SHP77 (cell line): ENCODE data around the gene PIEZO2.

Experiments used
- DNase-seq, 2 experiments: peaks; one replicate each; lab custom pipeline; 2025; lab: John Stamatoyannopoulos, UW

The PIEZO2 gene

GRCh38 chr18:11112286-11112685 is 37.1 kb downstream of the PIEZO2 start:
- DNase-seq = no peak

- no peak for DNase-seq
These were observed 38.9 kb downstream of the PIEZO2 start for GRCh38 chr18:11110509-11110908.

GRCh38 chr18:11108947-11109346 is 40.4 kb downstream of the PIEZO2 start:
- DNase-seq = no peak

- DNase-seq = no peak
These were observed 42.5 kb downstream of the PIEZO2 start for GRCh38 chr18:11106894-11107293.

GRCh38 chr18:11105463-11105862 is 43.9 kb downstream of the PIEZO2 start:
- DNase-seq = no peak

- no peak for DNase-seq
These were observed 45.1 kb downstream of the PIEZO2 start for GRCh38 chr18:11104307-11104706.

- no peak for DNase-seq
These were observed 52.3 kb downstream of the PIEZO2 start for GRCh38 chr18:11096839-11097750.

- no peak for DNase-seq
These were observed 53.0 kb downstream of the PIEZO2 start for GRCh38 chr18:11096411-11096810.

- no peak for DNase-seq
These were observed 53.6 kb downstream of the PIEZO2 start for GRCh38 chr18:11095674-11096293.

- DNase-seq = no peak
These were observed 54.2 kb downstream of the PIEZO2 start for GRCh38 chr18:11095211-11095610.

GRCh38 chr18:11091746-11092145 is 57.6 kb downstream of the PIEZO2 start:
- no peak for DNase-seq

- no peak for DNase-seq
These were observed 59.2 kb downstream of the PIEZO2 start for GRCh38 chr18:11089931-11090715.

- no peak for DNase-seq
These were observed 68.3 kb downstream of the PIEZO2 start for GRCh38 chr18:11081009-11081532.

GRCh38 chr18:11078491-11078890 is 70.9 kb downstream of the PIEZO2 start:
- DNase-seq = no peak

GRCh38 chr18:11077548-11078187 is 71.7 kb downstream of the PIEZO2 start:
- DNase-seq = no peak

GRCh38 chr18:11074889-11075288 is 74.5 kb downstream of the PIEZO2 start:
- DNase-seq = no peak

- DNase-seq = no peak
These were observed 75.4 kb downstream of the PIEZO2 start for GRCh38 chr18:11073971-11074370.

- DNase-seq = no peak
These were observed 76.7 kb downstream of the PIEZO2 start for GRCh38 chr18:11072632-11073031.

- DNase-seq = no peak
These were observed 78.1 kb downstream of the PIEZO2 start for GRCh38 chr18:11071300-11071699.

- no peak for DNase-seq
These were observed 78.8 kb downstream of the PIEZO2 start for GRCh38 chr18:11070593-11070992.

- no peak for DNase-seq
These were observed 83.3 kb downstream of the PIEZO2 start for GRCh38 chr18:11066038-11066437.
